Measurements from ENCODE around the gene UBASH3B. TPM values are rescaled to one million over a fixed set of nuclear protein-coding genes. Genes with fewer than 3 reads are reported as not detected.
A peak's percentile ranks its signal among the peaks of the same experiment; 100 is the strongest.

Gene UBASH3B
- total RNA-seq, 1 experiment from 2014 or later: 10.3 TPM

DNA sequence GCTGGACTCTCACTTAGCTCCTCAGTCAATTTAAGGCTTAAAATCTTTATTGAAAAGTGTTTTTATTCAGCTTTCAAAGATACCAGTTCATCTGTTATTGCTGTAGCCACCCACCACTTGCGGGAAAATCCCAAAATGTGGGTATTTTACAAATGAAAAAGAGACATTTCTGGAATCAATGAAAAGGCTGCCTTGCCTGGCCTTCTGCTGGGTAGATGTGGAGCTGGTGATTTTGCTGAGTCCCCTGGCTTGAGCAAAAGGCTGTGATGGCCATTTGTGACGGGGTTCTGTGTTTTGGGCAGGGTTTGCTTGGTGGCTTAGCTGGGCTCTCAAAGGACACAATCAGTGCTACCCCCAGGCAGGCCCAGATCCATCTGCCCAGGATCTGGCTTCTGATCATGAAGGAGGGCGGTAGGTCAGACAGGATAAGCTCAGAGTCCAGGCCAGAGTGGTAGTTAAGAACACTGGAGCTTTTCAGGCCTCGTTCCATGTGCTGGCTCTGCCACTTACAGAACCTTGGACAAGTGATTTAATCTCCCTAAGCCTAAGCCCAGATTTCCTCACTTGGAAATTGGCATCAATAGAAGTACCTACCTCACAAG is 36.1 kb downstream of the UBASH3B start:
- no peaks in the 10 kb centered on the region for H3K4me1 Mint-ChIP-seq (ENCODE audit: insufficient read depth, unreplicated experiment)

DNA sequence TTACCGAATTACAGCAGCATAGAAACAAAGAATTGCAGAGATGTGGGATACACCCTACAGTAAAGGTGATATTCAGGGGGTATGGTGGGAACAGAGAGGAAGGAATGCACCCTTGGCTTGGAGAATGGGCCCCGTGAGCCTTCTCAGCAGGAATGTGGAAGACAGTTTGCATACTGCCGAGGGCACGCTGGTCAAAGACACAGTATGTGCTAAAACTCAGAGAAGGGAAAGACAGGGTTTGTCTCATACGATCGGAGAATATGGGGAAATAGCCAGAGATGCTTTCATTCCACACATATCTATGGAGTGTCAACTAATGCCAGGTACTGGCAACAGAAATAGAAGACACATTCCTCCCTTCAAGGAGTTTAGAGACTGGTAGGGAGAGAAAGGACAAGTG is 36.9 kb downstream of the UBASH3B start:
- TF ChIP-seq, protein P1, sequence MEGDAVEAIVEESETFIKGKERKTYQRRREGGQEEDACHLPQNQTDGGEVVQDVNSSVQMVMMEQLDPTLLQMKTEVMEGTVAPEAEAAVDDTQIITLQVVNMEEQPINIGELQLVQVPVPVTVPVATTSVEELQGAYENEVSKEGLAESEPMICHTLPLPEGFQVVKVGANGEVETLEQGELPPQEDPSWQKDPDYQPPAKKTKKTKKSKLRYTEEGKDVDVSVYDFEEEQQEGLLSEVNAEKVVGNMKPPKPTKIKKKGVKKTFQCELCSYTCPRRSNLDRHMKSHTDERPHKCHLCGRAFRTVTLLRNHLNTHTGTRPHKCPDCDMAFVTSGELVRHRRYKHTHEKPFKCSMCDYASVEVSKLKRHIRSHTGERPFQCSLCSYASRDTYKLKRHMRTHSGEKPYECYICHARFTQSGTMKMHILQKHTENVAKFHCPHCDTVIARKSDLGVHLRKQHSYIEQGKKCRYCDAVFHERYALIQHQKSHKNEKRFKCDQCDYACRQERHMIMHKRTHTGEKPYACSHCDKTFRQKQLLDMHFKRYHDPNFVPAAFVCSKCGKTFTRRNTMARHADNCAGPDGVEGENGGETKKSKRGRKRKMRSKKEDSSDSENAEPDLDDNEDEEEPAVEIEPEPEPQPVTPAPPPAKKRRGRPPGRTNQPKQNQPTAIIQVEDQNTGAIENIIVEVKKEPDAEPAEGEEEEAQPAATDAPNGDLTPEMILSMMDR (IDR thresholded peaks at IDR 0.05; ENCODE audit: unreplicated experiment): no peak
- CTCF ChIA-PET: no interaction called here
- POLR2A ChIA-PET: no interaction called here
- H3K9me3 Mint-ChIP-seq (ENCODE audit: unreplicated experiment): no peaks in the 10 kb centered on the region
- peaks cover 3% of the 10 kb centered on the region for H3K4me1 Mint-ChIP-seq (ENCODE audit: insufficient read depth, unreplicated experiment)
- no TSS peak for BruUV-seq (replicated peaks)
- no peaks in the 10 kb centered on the region for H3K27me3 Mint-ChIP-seq (ENCODE audit: insufficient read depth, unreplicated experiment)
- no peak overlapping the region for H3K4me3 Mint-ChIP-seq (ENCODE audit: unreplicated experiment)
- intact Hi-C loops (cut with micrococcal nuclease): no loop called here
- H3K36me3 Mint-ChIP-seq (ENCODE audit: insufficient read depth, unreplicated experiment): no peaks in the 10 kb centered on the region
- H3K27ac Mint-ChIP-seq (ENCODE audit: low read depth, unreplicated experiment): no peak overlapping the region
- no peak for DNase-seq (ENCODE audit: unreplicated experiment)

More for the DNA sequence above, 36.1 kb downstream of the UBASH3B start:
- CTCF ChIA-PET: interaction anchor here (0.6 kb wide), 2 partner anchors 52 to 95 kb away, joined by 3 to 4 read pairs; no protein-coding TSS in a partner anchor
- peak overlapping the region; percentile 27 for H3K27ac Mint-ChIP-seq (ENCODE audit: low read depth, unreplicated experiment)
- H3K36me3 Mint-ChIP-seq (ENCODE audit: insufficient read depth, unreplicated experiment): no peaks in the 10 kb centered on the region
- no peaks in the 10 kb centered on the region for H3K9me3 Mint-ChIP-seq (ENCODE audit: unreplicated experiment)
- H3K27me3 Mint-ChIP-seq (ENCODE audit: insufficient read depth, unreplicated experiment): no peaks in the 10 kb centered on the region
- H3K4me3 Mint-ChIP-seq (ENCODE audit: unreplicated experiment): no peak overlapping the region
- no TSS peak for BruUV-seq (replicated peaks)
- POLR2A ChIA-PET: interaction anchor here (0.6 kb wide), 1 partner anchor 10 kb away, joined by 3 read pairs; no protein-coding TSS in a partner anchor
- TF ChIP-seq, protein P1 (IDR thresholded peaks at IDR 0.05; ENCODE audit: unreplicated experiment): no peak
- no peak for DNase-seq (ENCODE audit: unreplicated experiment)
- intact Hi-C loops (cut with micrococcal nuclease): no loop called here

DNA sequence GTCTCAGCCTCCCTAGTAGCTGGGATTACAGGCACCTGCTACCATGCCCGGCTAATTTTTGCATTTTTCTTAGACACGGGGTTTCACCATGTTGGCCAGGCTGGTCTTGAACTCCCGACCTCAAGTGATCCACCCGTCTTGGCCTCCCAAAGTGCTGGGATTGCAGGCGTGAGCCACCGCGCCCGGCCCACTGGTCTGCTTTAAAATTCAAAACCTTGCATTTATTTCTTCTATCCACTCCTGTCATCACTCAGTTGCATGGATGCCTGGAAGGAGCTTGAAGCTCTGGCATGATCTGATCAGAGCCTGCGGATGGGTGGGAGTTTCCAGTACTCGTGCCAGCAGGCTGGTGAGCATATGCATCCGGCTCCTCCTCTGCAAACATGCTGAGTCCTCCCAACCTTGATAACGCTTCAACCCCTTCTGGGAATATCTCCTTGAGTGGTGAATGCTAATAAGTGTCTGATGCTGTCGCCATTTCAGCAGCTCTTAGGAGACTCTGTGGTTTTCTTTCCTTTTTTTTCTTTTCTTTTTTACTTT is 39.6 kb downstream of the UBASH3B start:
- CTCF ChIA-PET: interaction anchor here (0.7 to 1.1 kb wide), 2 partner anchors 24 to 86 kb away, joined by 3 read pairs; no protein-coding TSS in a partner anchor
- Mint-ChIP-seq H3K9me3 (ENCODE audit: unreplicated experiment) (no peaks in the 10 kb centered on the region), H3K27me3 (ENCODE audit: insufficient read depth, unreplicated experiment) (no peaks in the 10 kb centered on the region), H3K4me3 (ENCODE audit: unreplicated experiment) (no peak overlapping the region), H3K4me1 (ENCODE audit: insufficient read depth, unreplicated experiment) (peaks cover 14% of the 10 kb centered on the region), H3K27ac (ENCODE audit: low read depth, unreplicated experiment) (no peak overlapping the region), H3K36me3 (ENCODE audit: insufficient read depth, unreplicated experiment) (no peaks in the 10 kb centered on the region)
- TF ChIP-seq, protein P1 (IDR thresholded peaks at IDR 0.05; ENCODE audit: unreplicated experiment): no peak
- no TSS peak for BruUV-seq (replicated peaks)
- POLR2A ChIA-PET: interaction anchor here (2.0 kb wide), 1 partner anchor 38 kb away, joined by 5 read pairs; no protein-coding TSS in a partner anchor
- intact Hi-C loops (cut with micrococcal nuclease): no loop called here
- no peak for DNase-seq (ENCODE audit: unreplicated experiment)

DNA sequence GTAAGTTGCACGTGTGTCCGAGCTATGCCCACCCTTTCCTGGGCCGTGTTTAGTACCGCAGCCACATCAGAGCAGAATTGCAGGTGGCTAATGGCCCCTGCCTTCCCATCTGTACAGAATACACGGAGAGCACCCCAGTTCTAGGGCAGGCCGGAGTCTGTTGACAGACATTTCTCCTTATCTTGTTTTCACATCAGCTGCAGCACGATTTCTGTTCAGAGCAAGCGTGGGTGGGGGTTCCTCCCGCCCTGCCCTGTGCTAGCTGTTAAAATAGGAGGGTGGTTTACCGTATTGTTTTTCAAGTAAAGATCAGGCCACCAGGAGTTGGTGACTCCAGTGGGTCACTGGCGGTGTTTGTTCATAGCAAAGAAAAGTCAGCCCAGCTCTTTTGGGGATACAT is 41.1 kb downstream of the UBASH3B start:
- no peaks in the 10 kb centered on the region for H3K36me3 Mint-ChIP-seq (ENCODE audit: insufficient read depth, unreplicated experiment)
- ChIA-PET CTCF (interaction anchor here (0.8 kb wide), 1 partner anchor 83 kb away, joined by 3 read pairs; no protein-coding TSS in a partner anchor), POLR2A (interaction anchor here (0.8 to 2.0 kb wide), 2 partner anchors 13 to 40 kb away, joined by 5 read pairs; no protein-coding TSS in a partner anchor)
- H3K4me3 Mint-ChIP-seq (ENCODE audit: unreplicated experiment): no peak overlapping the region
- intact Hi-C loops (cut with micrococcal nuclease): no loop called here
- BruUV-seq (replicated peaks): no TSS peak
- no peaks in the 10 kb centered on the region for H3K27me3 Mint-ChIP-seq (ENCODE audit: insufficient read depth, unreplicated experiment)
- TF ChIP-seq, protein P1 (IDR thresholded peaks at IDR 0.05; ENCODE audit: unreplicated experiment): no peak
- no peak overlapping the region for H3K27ac Mint-ChIP-seq (ENCODE audit: low read depth, unreplicated experiment)
- no peaks in the 10 kb centered on the region for H3K9me3 Mint-ChIP-seq (ENCODE audit: unreplicated experiment)
- H3K4me1 Mint-ChIP-seq (ENCODE audit: insufficient read depth, unreplicated experiment): peaks cover 14% of the 10 kb centered on the region
- DNase-seq (ENCODE audit: unreplicated experiment): no peak
